NT2/D1 (cell line): ENCODE results near the gene CD22.
A peak's percentile ranks its signal among the peaks of the same experiment; 100 is the strongest.

ENCODE experiments used
- DNase-seq: peaks from one replicate; pipeline ENCODE4 v3.0.0-alpha.2; 2011; ENCODE audit warnings: low read depth, low spot score
- H3K27me3 ChIP-seq: 2 replicates; pipeline ENCODE4 v1.6.0; 2011; ENCODE audit warnings: mild to moderate bottlenecking; ENCODE audit not compliant: insufficient read length, insufficient read depth
- H3K36me3 ChIP-seq: 2 replicates; pipeline ENCODE4 v1.6.1; 2011; ENCODE audit warnings: mild to moderate bottlenecking, low read length, mixed read lengths; ENCODE audit not compliant: insufficient read depth, insufficient read length
- H3K4me1 ChIP-seq: 2 replicates; pipeline ENCODE4 v1.5.1; 2011; ENCODE audit not compliant: insufficient read depth, insufficient read length
- H3K4me3 ChIP-seq: 2 replicates; pipeline ENCODE4 v1.5.1; 2011; ENCODE audit warnings: low read depth; ENCODE audit not compliant: insufficient read length
- H3K9ac ChIP-seq: 2 replicates; pipeline ENCODE4 v1.6.0; 2011; ENCODE audit warnings: low read depth; ENCODE audit not compliant: insufficient read length
- H3K9me3 ChIP-seq: 2 replicates; pipeline ENCODE4 v1.5.1; 2011; ENCODE audit warnings: mild to moderate bottlenecking, low read length; ENCODE audit not compliant: insufficient read depth
- SUZ12 ChIP-seq: IDR thresholded peaks from 2 replicates; pipeline ENCODE4 v1.6.1; 2011; ENCODE audit not compliant: insufficient read length, insufficient read depth; ENCODE audit errors: extremely low read depth
- YY1 ChIP-seq: IDR thresholded peaks from 2 replicates; pipeline ENCODE4 v1.6.1; 2011; ENCODE audit not compliant: insufficient read length, insufficient read depth
- ZNF274 ChIP-seq: IDR thresholded peaks from 2 replicates; pipeline ENCODE4 v1.6.1; 2011; ENCODE audit warnings: mild to moderate bottlenecking, low read depth, low read length

Gene CD22

GRCh38 chr19:35304036-35304435, 25.0 kb upstream of the CD22 start:
- H3K9ac ChIP-seq, result no peak overlapping the region
- no peaks in the 10 kb centered on the region for H3K27me3 ChIP-seq
- TF ChIP-seq ZNF274 (no peak), SUZ12 (no peak), YY1 (no peak)
- H3K4me1 ChIP-seq, result peaks cover 18% of the 10 kb centered on the region
- no peak for DNase-seq
- no peak overlapping the region for H3K4me3 ChIP-seq
- no peaks in the 10 kb centered on the region for H3K36me3 ChIP-seq
- H3K9me3 ChIP-seq, result no peaks in the 10 kb centered on the region

- no peaks in the 10 kb centered on the region for H3K9me3 ChIP-seq
- no peak overlapping the region for H3K9ac ChIP-seq
- DNase-seq, result no peak
- H3K36me3 ChIP-seq, result no peaks in the 10 kb centered on the region
- H3K4me3 ChIP-seq, result no peak overlapping the region
- TF ChIP-seq ZNF274, result no peak
- TF ChIP-seq SUZ12, result no peak
- TF ChIP-seq YY1, result no peak
- H3K4me1 ChIP-seq, result peaks cover 21% of the 10 kb centered on the region
- H3K27me3 ChIP-seq, result no peaks in the 10 kb centered on the region
Observed at GRCh38 chr19:35305181-35305580, 23.8 kb upstream of the CD22 start.

- Histone ChIP-seq H3K9me3 (no peaks in the 10 kb centered on the region), H3K4me1 (peaks cover 17% of the 10 kb centered on the region), H3K27me3 (no peaks in the 10 kb centered on the region), H3K4me3 (no peak overlapping the region), H3K36me3 (no peaks in the 10 kb centered on the region), H3K9ac (no peak overlapping the region)
- no peak for DNase-seq
- TF ChIP-seq ZNF274, result no peak
- no peak for TF ChIP-seq SUZ12
- TF ChIP-seq YY1, result no peak
Observed at GRCh38 chr19:35306473-35307246, 22.3 kb upstream of the CD22 start.

GRCh38 chr19:35307931-35308330, 21.1 kb upstream of the CD22 start:
- Histone ChIP-seq H3K9me3 (no peaks in the 10 kb centered on the region), H3K36me3 (no peaks in the 10 kb centered on the region), H3K4me3 (no peak overlapping the region), H3K9ac (no peak overlapping the region), H3K4me1 (peaks cover 21% of the 10 kb centered on the region), H3K27me3 (no peaks in the 10 kb centered on the region)
- TF ChIP-seq ZNF274 (no peak), SUZ12 (no peak), YY1 (no peak)
- DNase-seq, result no peak

GRCh38 chr19:35308910-35309309, 20.1 kb upstream of the CD22 start:
- no peak overlapping the region for H3K4me3 ChIP-seq
- TF ChIP-seq YY1 (no peak), SUZ12 (no peak), ZNF274 (no peak)
- H3K4me1 ChIP-seq, result peaks cover 21% of the 10 kb centered on the region
- no peak overlapping the region for H3K9ac ChIP-seq
- no peaks in the 10 kb centered on the region for H3K9me3 ChIP-seq
- no peak for DNase-seq
- no peaks in the 10 kb centered on the region for H3K27me3 ChIP-seq
- H3K36me3 ChIP-seq, result no peaks in the 10 kb centered on the region

GRCh38 chr19:35309481-35310279, 19.3 kb upstream of the CD22 start:
- no peaks in the 10 kb centered on the region for H3K9me3 ChIP-seq
- H3K4me3 ChIP-seq, result no peak overlapping the region
- no peaks in the 10 kb centered on the region for H3K27me3 ChIP-seq
- H3K9ac ChIP-seq, result peak overlapping the region; percentile 26
- H3K4me1 ChIP-seq, result peaks cover 21% of the 10 kb centered on the region
- no peaks in the 10 kb centered on the region for H3K36me3 ChIP-seq
- TF ChIP-seq SUZ12, result no peak
- no peak for TF ChIP-seq ZNF274
- TF ChIP-seq YY1, result no peak
- no peak for DNase-seq

- no peak for DNase-seq
- peaks cover 16% of the 10 kb centered on the region for H3K4me1 ChIP-seq
- no peak overlapping the region for H3K9ac ChIP-seq
Observed at GRCh38 chr19:35310331-35310730, 18.7 kb upstream of the CD22 start.

More at GRCh38 chr19:35310331-35310730, 18.7 kb upstream of the CD22 start:
- Histone ChIP-seq H3K4me3 (no peak overlapping the region), H3K36me3 (no peaks in the 10 kb centered on the region), H3K27me3 (no peaks in the 10 kb centered on the region), H3K9me3 (no peaks in the 10 kb centered on the region)
- TF ChIP-seq ZNF274 (no peak), YY1 (no peak), SUZ12 (no peak)
